Measurements from ENCODE around the gene SERPINA12. TPM values are rescaled to one million over a fixed set of nuclear protein-coding genes. Genes with fewer than 3 reads are reported as not detected.

The SERPINA12 gene, protein sequence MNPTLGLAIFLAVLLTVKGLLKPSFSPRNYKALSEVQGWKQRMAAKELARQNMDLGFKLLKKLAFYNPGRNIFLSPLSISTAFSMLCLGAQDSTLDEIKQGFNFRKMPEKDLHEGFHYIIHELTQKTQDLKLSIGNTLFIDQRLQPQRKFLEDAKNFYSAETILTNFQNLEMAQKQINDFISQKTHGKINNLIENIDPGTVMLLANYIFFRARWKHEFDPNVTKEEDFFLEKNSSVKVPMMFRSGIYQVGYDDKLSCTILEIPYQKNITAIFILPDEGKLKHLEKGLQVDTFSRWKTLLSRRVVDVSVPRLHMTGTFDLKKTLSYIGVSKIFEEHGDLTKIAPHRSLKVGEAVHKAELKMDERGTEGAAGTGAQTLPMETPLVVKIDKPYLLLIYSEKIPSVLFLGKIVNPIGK
- not detected for polyA plus RNA-seq (2013, experiment 1 of 4)
- polyA plus RNA-seq (2013, experiment 2 of 4) = not detected
- not detected for polyA plus RNA-seq (2013, experiment 3 of 4)
- polyA plus RNA-seq (2013, experiment 4 of 4) = not detected

DNA sequence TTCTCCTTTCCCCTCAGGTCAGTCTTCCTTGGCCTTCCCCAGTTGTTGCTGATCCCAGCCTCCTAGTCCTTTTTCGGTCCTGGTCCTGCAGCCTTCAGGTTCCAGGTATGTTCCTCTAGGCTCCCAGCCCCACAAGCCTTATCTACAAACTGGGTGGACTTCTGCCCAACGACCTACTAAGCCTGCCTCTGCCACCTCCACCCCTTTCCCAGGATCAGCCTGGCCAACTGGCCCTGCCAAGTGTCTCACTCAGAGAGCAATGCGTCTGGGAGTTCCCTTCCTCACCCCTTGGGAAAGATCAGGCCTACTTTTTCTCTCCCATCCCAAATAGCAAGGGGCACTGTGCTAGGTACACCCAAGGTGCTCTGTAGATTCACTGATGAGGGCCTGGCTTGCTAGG, at the start of gene SERPINA12:
Gene SERPINA12, minus strand, starts transcription at position 114 of the 400 bp plus-strand sequence. CDS start 11,072 bp downstream, outside the sequence.
- H3K36me3 ChIP-seq (ENCODE audit: control insufficient read depth, insufficient read depth, low read length) = no peaks in the 10 kb centered on the region
- no peaks in the 10 kb centered on the region for H3K27me3 ChIP-seq (ENCODE audit: control insufficient read depth, insufficient read depth, low read length, poor library complexity, severe bottlenecking)
- no peaks in the 10 kb centered on the region for H3K9me3 ChIP-seq (ENCODE audit: control insufficient read depth, low read length)
- H3K4me3 ChIP-seq (ENCODE audit: insufficient read depth, low read depth, low read length) = no peak within 1 kb of the TSS
- H3K27ac ChIP-seq (ENCODE audit: insufficient read depth, low read depth, low read length, poor library complexity, severe bottlenecking) = no peak within 1 kb of the TSS
- 75 to 87% methylated on average over 3 of the region's 3 CpGs for WGBS, 2 experiments
- no peaks in the 10 kb centered on the region for H3K4me1 ChIP-seq (ENCODE audit: control insufficient read depth, insufficient read depth, low read length)

DNA sequence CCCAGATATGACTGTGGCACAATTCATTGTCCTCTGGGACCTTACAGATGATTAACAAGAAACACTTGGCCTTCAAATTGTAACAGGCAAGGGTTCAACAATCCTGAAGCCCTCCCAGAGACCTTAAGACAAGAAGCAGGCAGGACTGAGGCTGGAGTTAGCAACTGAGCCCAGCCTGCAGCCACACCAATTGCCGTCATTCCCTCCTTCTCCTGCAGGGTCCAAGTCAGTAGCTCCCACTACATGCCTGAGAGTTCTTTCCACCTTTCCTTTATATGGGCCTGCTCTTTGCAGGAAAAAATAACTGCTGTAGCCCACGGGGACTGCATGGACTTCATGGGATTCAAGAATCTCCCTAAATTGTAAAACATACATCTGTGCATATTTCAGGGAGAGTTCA, 49.6 kb upstream of the SERPINA12 start:
- H3K27ac ChIP-seq (ENCODE audit: insufficient read depth, low read depth, low read length, poor library complexity, severe bottlenecking) = no peak overlapping the region
- no peaks in the 10 kb centered on the region for H3K4me1 ChIP-seq (ENCODE audit: control insufficient read depth, insufficient read depth, low read length)
- H3K36me3 ChIP-seq (ENCODE audit: control insufficient read depth, insufficient read depth, low read length) = no peaks in the 10 kb centered on the region
- no peaks in the 10 kb centered on the region for H3K27me3 ChIP-seq (ENCODE audit: control insufficient read depth, insufficient read depth, low read length, poor library complexity, severe bottlenecking)
- H3K9me3 ChIP-seq (ENCODE audit: control insufficient read depth, low read length) = no peaks in the 10 kb centered on the region
- H3K4me3 ChIP-seq (ENCODE audit: insufficient read depth, low read depth, low read length) = no peak overlapping the region
- WGBS, 2 experiments = 82 to 85% methylated on average over 2 of the region's 2 CpGs

DNA sequence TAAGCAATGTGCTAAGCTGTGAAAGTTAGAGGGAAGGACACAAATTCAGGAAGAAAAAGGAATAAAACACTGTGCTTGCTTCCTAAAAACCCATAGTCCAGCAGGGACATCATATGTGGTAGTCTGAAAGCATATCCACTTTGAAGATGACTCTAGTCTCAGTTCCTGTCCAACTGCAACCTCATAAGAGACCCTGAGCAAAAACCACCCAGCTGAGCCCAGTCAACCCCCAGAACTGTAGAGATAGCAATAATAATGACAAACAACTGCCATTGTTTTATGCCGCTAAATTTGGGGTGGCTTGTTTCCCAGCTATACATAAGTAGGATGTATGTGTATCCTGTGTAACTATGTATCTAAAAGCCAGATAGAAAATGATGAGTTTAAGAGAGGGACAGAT, 48.1 kb upstream of the SERPINA12 start:
- no peak overlapping the region for H3K4me3 ChIP-seq (ENCODE audit: insufficient read depth, low read depth, low read length)
- no peak overlapping the region for H3K27ac ChIP-seq (ENCODE audit: insufficient read depth, low read depth, low read length, poor library complexity, severe bottlenecking)
- H3K36me3 ChIP-seq (ENCODE audit: control insufficient read depth, insufficient read depth, low read length) = no peaks in the 10 kb centered on the region
- H3K9me3 ChIP-seq (ENCODE audit: control insufficient read depth, low read length) = no peaks in the 10 kb centered on the region
- no peaks in the 10 kb centered on the region for H3K27me3 ChIP-seq (ENCODE audit: control insufficient read depth, insufficient read depth, low read length, poor library complexity, severe bottlenecking)
- no peaks in the 10 kb centered on the region for H3K4me1 ChIP-seq (ENCODE audit: control insufficient read depth, insufficient read depth, low read length)
- 100% methylated on average over 1 of the region's 1 CpG for WGBS, 2 experiments

DNA sequence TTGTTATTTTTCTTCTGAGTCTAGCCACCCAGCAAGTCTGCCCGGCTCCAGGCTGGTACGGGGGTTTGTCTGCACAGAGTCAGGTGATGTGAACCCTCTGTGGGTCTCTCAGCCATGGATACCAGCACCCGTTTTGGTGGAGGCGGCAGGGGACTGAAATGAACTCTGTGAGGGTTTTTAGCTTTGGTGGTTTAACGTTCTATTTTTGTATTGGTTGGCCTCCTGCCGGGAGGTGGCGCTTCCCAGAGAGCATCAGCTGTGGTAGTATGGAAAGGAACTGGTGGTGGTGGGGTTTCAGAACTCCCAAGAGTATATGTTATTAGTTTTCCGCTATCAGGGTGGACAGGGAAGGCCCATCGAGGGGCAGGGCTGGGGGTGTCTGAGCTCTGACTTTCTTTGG, 46.7 kb upstream of the SERPINA12 start:
- WGBS, 2 experiments = 90 to 94% methylated on average over 9 of the region's 9 CpGs
- H3K9me3 ChIP-seq (ENCODE audit: control insufficient read depth, low read length) = no peaks in the 10 kb centered on the region
- H3K36me3 ChIP-seq (ENCODE audit: control insufficient read depth, insufficient read depth, low read length) = no peaks in the 10 kb centered on the region

DNA sequence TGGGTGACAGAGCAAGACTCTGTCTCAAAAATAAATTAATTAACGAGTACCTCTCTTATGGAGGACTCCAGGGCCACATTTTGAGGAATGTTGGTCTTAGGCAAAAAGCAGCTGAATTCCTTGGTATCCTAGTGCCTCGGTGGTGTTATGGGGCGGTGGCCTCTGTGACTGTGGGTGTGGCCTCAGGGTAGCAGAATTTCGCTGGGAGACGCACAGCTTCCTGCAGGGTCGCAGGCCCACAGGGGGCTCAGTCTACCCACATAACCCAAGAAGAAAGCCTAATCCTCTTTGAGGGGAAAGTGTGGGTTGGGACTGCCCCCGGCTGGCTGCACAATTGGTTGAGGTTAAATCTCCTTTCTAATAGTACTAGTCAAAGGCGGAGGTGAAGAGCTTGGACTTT, 40.8 kb upstream of the SERPINA12 start:
- Histone ChIP-seq H3K27me3 (ENCODE audit: control insufficient read depth, insufficient read depth, low read length, poor library complexity, severe bottlenecking) (no peaks in the 10 kb centered on the region), H3K9me3 (ENCODE audit: control insufficient read depth, low read length) (no peaks in the 10 kb centered on the region), H3K36me3 (ENCODE audit: control insufficient read depth, insufficient read depth, low read length) (no peaks in the 10 kb centered on the region), H3K4me3 (ENCODE audit: insufficient read depth, low read depth, low read length) (no peak overlapping the region), H3K4me1 (ENCODE audit: control insufficient read depth, insufficient read depth, low read length) (peaks cover 6% of the 10 kb centered on the region), H3K27ac (ENCODE audit: insufficient read depth, low read depth, low read length, poor library complexity, severe bottlenecking) (no peak overlapping the region)
- WGBS, 2 experiments = 81 to 87% methylated on average over 8 of the region's 8 CpGs

More for the DNA sequence above, 46.7 kb upstream of the SERPINA12 start:
- no peaks in the 10 kb centered on the region for H3K4me1 ChIP-seq (ENCODE audit: control insufficient read depth, insufficient read depth, low read length)
- no peak overlapping the region for H3K27ac ChIP-seq (ENCODE audit: insufficient read depth, low read depth, low read length, poor library complexity, severe bottlenecking)
- no peaks in the 10 kb centered on the region for H3K27me3 ChIP-seq (ENCODE audit: control insufficient read depth, insufficient read depth, low read length, poor library complexity, severe bottlenecking)
- H3K4me3 ChIP-seq (ENCODE audit: insufficient read depth, low read depth, low read length) = no peak overlapping the region

DNA sequence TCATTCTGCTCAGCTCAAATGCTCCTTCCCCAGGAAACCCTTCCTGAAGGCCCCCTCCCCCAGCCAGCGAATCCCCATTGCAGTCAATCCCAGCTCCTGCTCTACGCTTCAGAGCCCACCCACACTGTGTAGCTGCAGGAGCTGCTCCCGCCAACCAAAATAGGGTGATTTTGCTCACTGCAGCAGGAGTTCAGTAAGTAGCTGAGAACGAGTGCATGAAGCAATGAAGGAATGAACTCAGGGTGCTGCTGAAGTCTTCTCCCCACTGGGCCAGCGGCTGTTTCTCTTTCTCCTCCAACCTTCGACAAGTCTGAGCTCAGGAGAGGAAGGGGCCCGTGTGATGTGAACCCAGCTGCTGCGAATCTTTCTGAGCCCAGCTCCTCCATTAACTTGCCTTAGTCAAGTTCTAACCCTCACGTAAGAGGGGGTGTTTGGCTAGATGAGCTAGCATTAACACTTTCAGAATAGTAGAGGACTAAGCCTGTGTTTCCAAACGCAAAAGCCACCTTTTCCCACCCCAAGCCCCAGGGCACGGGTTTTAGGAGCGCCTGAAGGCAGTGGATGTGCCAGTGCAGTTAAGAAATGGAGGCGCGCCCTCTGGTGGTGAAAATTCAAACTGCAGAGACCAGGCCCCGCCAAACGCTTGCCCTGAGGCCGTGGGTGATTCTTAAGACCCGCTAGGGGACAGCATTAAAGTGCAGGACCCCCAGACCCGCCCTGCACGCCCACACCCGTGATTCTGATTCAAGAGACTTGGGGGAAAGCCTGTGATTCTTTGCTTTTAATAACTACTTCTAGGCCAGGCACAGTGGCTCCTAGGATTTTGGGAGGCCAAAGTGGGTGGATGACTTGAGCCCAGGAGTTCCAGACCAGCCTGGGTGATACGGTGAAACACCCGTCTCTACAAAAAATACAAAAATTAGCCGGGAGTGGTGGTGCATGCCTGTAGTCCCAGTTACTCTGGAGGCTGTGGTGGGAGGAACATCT, 40.0 kb upstream of the SERPINA12 start:
- no peaks in the 10 kb centered on the region for H3K36me3 ChIP-seq (ENCODE audit: control insufficient read depth, insufficient read depth, low read length)
- no peaks in the 10 kb centered on the region for H3K9me3 ChIP-seq (ENCODE audit: control insufficient read depth, low read length)
- no peaks in the 10 kb centered on the region for H3K27me3 ChIP-seq (ENCODE audit: control insufficient read depth, insufficient read depth, low read length, poor library complexity, severe bottlenecking)
- peaks cover 9% of the 10 kb centered on the region for H3K4me1 ChIP-seq (ENCODE audit: control insufficient read depth, insufficient read depth, low read length)
- H3K27ac ChIP-seq (ENCODE audit: insufficient read depth, low read depth, low read length, poor library complexity, severe bottlenecking) = no peak overlapping the region
- 33 to 38% methylated on average over 24 of the region's 24 CpGs for WGBS, 2 experiments
- no peak overlapping the region for H3K4me3 ChIP-seq (ENCODE audit: insufficient read depth, low read depth, low read length)

DNA sequence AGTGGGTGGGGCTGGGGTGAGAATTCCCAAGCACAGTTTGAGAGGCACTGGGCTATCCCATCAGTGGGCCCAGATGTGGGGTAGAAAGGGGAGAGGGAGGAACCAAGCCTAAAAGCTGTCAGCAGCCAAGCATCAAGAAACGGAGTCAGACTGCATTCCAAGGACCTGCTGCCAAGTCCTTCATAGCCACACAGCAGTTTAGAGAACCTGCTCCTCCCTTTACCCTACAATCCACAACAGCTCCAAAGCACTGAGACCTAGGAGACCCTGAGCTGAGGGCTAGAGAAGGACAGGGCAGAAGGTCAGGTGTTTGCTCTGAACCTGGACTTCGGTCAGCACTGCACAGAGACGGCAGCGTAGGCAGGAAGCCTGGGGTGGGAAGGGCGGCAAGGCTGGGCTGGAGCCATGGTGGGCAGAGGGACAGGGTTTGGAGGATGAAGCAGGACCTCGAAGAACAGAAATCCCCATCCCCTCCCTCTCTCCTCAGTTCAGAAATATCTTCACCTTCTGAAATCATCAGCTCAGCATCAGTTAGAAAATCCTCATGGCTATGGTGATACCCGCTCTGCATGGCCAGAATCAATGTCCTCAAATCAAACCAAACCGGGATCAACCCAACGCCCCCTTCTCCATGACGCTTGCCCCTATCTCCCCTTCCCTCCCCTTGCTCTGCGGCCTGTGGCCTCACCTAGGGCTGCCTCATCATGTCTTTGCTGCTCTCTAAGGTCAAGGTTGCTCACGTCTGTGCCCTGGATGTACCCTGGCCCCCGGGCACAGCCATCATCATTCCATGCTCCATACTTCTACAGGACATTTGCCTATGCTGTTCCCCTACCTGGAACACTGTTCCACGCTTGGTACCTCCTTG, 39.1 kb upstream of the SERPINA12 start:
- no peaks in the 10 kb centered on the region for H3K9me3 ChIP-seq (ENCODE audit: control insufficient read depth, low read length)
- 92 to 94% methylated on average over 14 of the region's 14 CpGs for WGBS, 2 experiments
- H3K36me3 ChIP-seq (ENCODE audit: control insufficient read depth, insufficient read depth, low read length) = no peaks in the 10 kb centered on the region
- H3K4me3 ChIP-seq (ENCODE audit: insufficient read depth, low read depth, low read length) = no peak overlapping the region
- no peak overlapping the region for H3K27ac ChIP-seq (ENCODE audit: insufficient read depth, low read depth, low read length, poor library complexity, severe bottlenecking)
- peaks cover 13% of the 10 kb centered on the region for H3K4me1 ChIP-seq (ENCODE audit: control insufficient read depth, insufficient read depth, low read length)
- H3K27me3 ChIP-seq (ENCODE audit: control insufficient read depth, insufficient read depth, low read length, poor library complexity, severe bottlenecking) = no peaks in the 10 kb centered on the region

DNA sequence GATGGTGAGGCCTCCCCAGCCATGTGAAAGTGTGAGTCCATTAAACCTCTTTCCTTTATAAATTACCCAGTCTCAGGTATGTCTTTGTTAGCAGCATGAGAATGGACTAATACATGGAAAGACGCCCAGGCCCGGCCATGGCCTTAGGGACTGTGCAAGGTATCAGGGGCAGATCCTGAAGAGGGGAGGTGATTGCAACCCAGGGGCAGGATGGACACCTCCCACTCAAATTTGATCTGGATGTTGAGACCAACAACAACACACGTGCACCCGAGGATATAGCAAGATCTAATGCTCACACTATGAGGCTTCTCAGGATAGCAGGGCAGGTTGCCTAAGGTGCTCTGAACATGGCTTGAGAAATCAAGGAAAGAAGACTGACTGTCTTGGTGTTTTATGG, 38.5 kb upstream of the SERPINA12 start:
- H3K36me3 ChIP-seq (ENCODE audit: control insufficient read depth, insufficient read depth, low read length) = no peaks in the 10 kb centered on the region
- 82 to 87% methylated on average over 4 of the region's 4 CpGs for WGBS, 2 experiments
- peaks cover 14% of the 10 kb centered on the region for H3K4me1 ChIP-seq (ENCODE audit: control insufficient read depth, insufficient read depth, low read length)
- no peak overlapping the region for H3K27ac ChIP-seq (ENCODE audit: insufficient read depth, low read depth, low read length, poor library complexity, severe bottlenecking)
- no peaks in the 10 kb centered on the region for H3K9me3 ChIP-seq (ENCODE audit: control insufficient read depth, low read length)
- H3K27me3 ChIP-seq (ENCODE audit: control insufficient read depth, insufficient read depth, low read length, poor library complexity, severe bottlenecking) = no peaks in the 10 kb centered on the region
- no peak overlapping the region for H3K4me3 ChIP-seq (ENCODE audit: insufficient read depth, low read depth, low read length)

DNA sequence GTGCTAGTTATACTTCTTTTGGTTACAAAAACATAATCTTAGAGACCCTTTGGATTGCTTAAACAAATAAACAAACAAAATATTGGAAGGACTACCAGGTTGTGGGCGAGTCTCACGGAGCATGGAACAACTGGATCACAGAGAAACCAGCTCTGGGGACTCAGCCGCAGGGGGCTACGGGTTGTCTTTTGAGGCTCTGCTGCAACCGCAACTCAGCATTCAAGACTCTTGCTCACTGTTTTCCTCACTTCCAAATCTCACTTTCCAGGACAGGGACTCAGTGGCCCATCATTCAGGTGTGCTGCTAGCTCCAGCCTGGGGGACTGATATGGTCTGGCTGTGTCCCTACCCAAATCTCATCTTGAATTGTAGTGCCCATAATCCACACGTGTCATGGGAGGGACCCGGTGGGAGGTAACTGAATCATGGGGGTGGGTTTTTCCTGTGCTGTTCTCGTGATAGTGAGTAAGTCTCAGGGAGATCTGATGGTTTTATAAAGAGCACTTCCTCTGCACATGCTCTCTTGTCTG, 37.9 kb upstream of the SERPINA12 start:
- Histone ChIP-seq H3K4me1 (ENCODE audit: control insufficient read depth, insufficient read depth, low read length) (peaks cover 14% of the 10 kb centered on the region), H3K4me3 (ENCODE audit: insufficient read depth, low read depth, low read length) (no peak overlapping the region), H3K27ac (ENCODE audit: insufficient read depth, low read depth, low read length, poor library complexity, severe bottlenecking) (no peak overlapping the region), H3K27me3 (ENCODE audit: control insufficient read depth, insufficient read depth, low read length, poor library complexity, severe bottlenecking) (no peaks in the 10 kb centered on the region), H3K36me3 (ENCODE audit: control insufficient read depth, insufficient read depth, low read length) (no peaks in the 10 kb centered on the region), H3K9me3 (ENCODE audit: control insufficient read depth, low read length) (no peaks in the 10 kb centered on the region)
- 92 to 93% methylated on average over 8 of the region's 8 CpGs for WGBS, 2 experiments

Measured in ectodermal cell (in vitro differentiated cells).